ENCODE results near the gene GOLGA2. TPM values are rescaled to one million over a fixed set of nuclear protein-coding genes. Genes with fewer than 3 reads are reported as not detected.

GOLGA2 gene
- total RNA-seq, 1 donor from 2014 or later, result 35.9 TPM

GRCh38 chr9:128211186-128211980 lies 64.4 kb downstream of the GOLGA2 start:
- TF ChIP-seq CTCF (conservative IDR thresholded peaks at IDR 0.05; ENCODE audit: low read depth, low read length), result no peak
- peak; percentile 55 for DNase-seq (ENCODE audit: low read depth)
- H3K4me3 ChIP-seq (ENCODE audit: low read depth, low read length), result no peak overlapping the region

- TF ChIP-seq CTCF (conservative IDR thresholded peaks at IDR 0.05; ENCODE audit: low read depth, low read length), result no peak
- DNase-seq (ENCODE audit: low read depth), result no peak
- no peak overlapping the region for H3K4me3 ChIP-seq (ENCODE audit: low read depth, low read length)
Observed at GRCh38 chr9:128208946-128209669, 66.7 kb downstream of the GOLGA2 start.

- DNase-seq (ENCODE audit: low read depth), result no peak
- no peak for TF ChIP-seq CTCF (conservative IDR thresholded peaks at IDR 0.05; ENCODE audit: low read depth, low read length)
- H3K4me3 ChIP-seq (ENCODE audit: low read depth, low read length), result no peak overlapping the region
Observed at GRCh38 chr9:128208386-128208785, 67.4 kb downstream of the GOLGA2 start.

- DNase-seq (ENCODE audit: low read depth), result no peak
- TF ChIP-seq CTCF (conservative IDR thresholded peaks at IDR 0.05; ENCODE audit: low read depth, low read length), result no peak
- no peak overlapping the region for H3K4me3 ChIP-seq (ENCODE audit: low read depth, low read length)
Observed at GRCh38 chr9:128206916-128207910, 68.6 kb downstream of the GOLGA2 start.

- H3K4me3 ChIP-seq (ENCODE audit: low read depth, low read length), result no peak overlapping the region
- DNase-seq (ENCODE audit: low read depth), result no peak
- no peak for TF ChIP-seq CTCF (conservative IDR thresholded peaks at IDR 0.05; ENCODE audit: low read depth, low read length)
Observed at GRCh38 chr9:128206484-128206883, 69.3 kb downstream of the GOLGA2 start.

Other genes starting within 250 kb of the GOLGA2 start
- 7.0 and 9.0 TPM in 2 replicates for gene NAIF1, start 208.7 kb downstream of the GOLGA2 start, total RNA-seq
- gene SLC25A25, start 207.8 kb downstream of the GOLGA2 start, total RNA-seq, result 7.3 and 12.2 TPM in 2 replicates
- gene PTGES2, start 148.3 kb downstream of the GOLGA2 start, total RNA-seq, result 58.5 and 91.0 TPM in 2 replicates
- gene LCN2, start 126.6 kb downstream of the GOLGA2 start, total RNA-seq, result 45.7 and 106 TPM in 2 replicates
- gene BBLN, start 115.7 kb downstream of the GOLGA2 start, total RNA-seq, result 194 and 269 TPM in 2 replicates
- 56.7 and 76.7 TPM in 2 replicates for gene CIZ1, start 84.4 kb downstream of the GOLGA2 start, total RNA-seq
- 2.6 and 16.7 TPM in 2 replicates for gene DNM1, start 72.6 kb downstream of the GOLGA2 start, total RNA-seq
- gene SWI5, start 269 bp upstream of the GOLGA2 start, total RNA-seq, result 25.3 and 37.4 TPM in 2 replicates
- gene TRUB2, start 46.4 kb upstream of the GOLGA2 start, total RNA-seq, result 14.1 and 20.0 TPM in 2 replicates
- 54.2 and 68.8 TPM in 2 replicates for gene COQ4, start 46.8 kb upstream of the GOLGA2 start, total RNA-seq
- 27.7 and 45.4 TPM in 2 replicates for gene SLC27A4, start 64.5 kb upstream of the GOLGA2 start, total RNA-seq
- 39.4 and 52.1 TPM in 2 replicates for gene URM1, start 95.4 kb upstream of the GOLGA2 start, total RNA-seq
- gene CERCAM, start 144.8 kb upstream of the GOLGA2 start, total RNA-seq, result 49.1 and 55.7 TPM in 2 replicates
- gene ODF2, start 180.0 kb upstream of the GOLGA2 start, total RNA-seq, result 32.6 and 38.2 TPM in 2 replicates
- gene GLE1, start 228.7 kb upstream of the GOLGA2 start, total RNA-seq, result 25.4 and 28.8 TPM in 2 replicates

All from epithelial cell of proximal tubule (primary cell).